Activated B cell treated with CpG ODN at 0.5 μM for 24 hours (primary cell): ENCODE data around the gene SPATA25. TPM values are rescaled to one million over a fixed set of nuclear protein-coding genes. Genes with fewer than 3 reads are reported as not detected.
"Not testable (repeated sequence)": the region's sequence is repeated elsewhere in the genome, so short reads cannot be mapped to it uniquely, and the experiment has no call there.

Experiments used
- ATAC-seq: fragments of 200-7000 bp; cut with Tn5 transposase; one replicate; pipeline ENCODE4 v1.10.0; 2021; ENCODE audit warnings: low read depth, mild to moderate bottlenecking, moderate library complexity
- CTCF ChIA-PET: fragments of 350-600 bp; sonication (Branson Sonifier 250); formaldehyde crosslinking; loops from one replicate; lab custom pipeline; 2021; ENCODE audit warnings: antibody characterized with exemption; lab: Charles Lee
- POLR2A ChIA-PET: fragments of 350-600 bp; sonication (Branson Sonifier 250); formaldehyde crosslinking; loops from one replicate; lab custom pipeline; 2021; ENCODE audit warnings: antibody characterized with exemption; lab: Charles Lee
- DNase-seq: peaks from one replicate; pipeline ENCODE4 v3.0.0; 2022
- H3K27ac Mint-ChIP-seq: one replicate; pipeline ENCODE4 v1.8.0; 2020; ENCODE audit warnings: mixed read lengths
- H3K27me3 Mint-ChIP-seq: one replicate; pipeline ENCODE4 v1.8.0; 2021; ENCODE audit warnings: mixed read lengths
- H3K36me3 Mint-ChIP-seq: one replicate; pipeline ENCODE4 v1.8.0; 2021; ENCODE audit warnings: low read depth, mixed read lengths
- H3K4me1 Mint-ChIP-seq: one replicate; pipeline ENCODE4 v1.8.0; 2021; ENCODE audit warnings: mixed read lengths
- H3K4me3 Mint-ChIP-seq: one replicate; pipeline ENCODE4 v1.8.0; 2020; ENCODE audit warnings: mild to moderate bottlenecking, mixed read lengths
- H3K9me3 Mint-ChIP-seq: one replicate; pipeline ENCODE4 v1.8.0; 2020; ENCODE audit warnings: mixed read lengths
- CTCF ChIP-seq: fragments of 200-600 bp; IDR thresholded peaks from one replicate; pipeline ENCODE4 v1.8.0; 2022; ENCODE audit warnings: antibody characterized with exemption, mild to moderate bottlenecking
- intact Hi-C: fragments of 100-400 bp; cut with micrococcal nuclease; formaldehyde crosslinking; loops from one replicate; pipeline ENCODE4 v1.15.1; 2024
- total RNA-seq: library from RNA; stranded (reverse); gene quantifications from 2 replicates; pipeline ENCODE4 v1.2.3, GENCODE V29; 2022

The SPATA25 gene
- total RNA-seq, 1 donor from 2014 or later = 0.53 TPM

GRCh38 chr20:45878076-45878761 is 9.2 kb downstream of the SPATA25 start:
- CTCF ChIA-PET = no interaction called here
- intact Hi-C loops = no loop called here
- H3K27me3 Mint-ChIP-seq = no peaks in the 10 kb centered on the region

GRCh38 chr20:45874576-45874975 is 12.8 kb downstream of the SPATA25 start:
- Mint-ChIP-seq H3K4me1 (no peaks in the 10 kb centered on the region), H3K9me3 (no peaks in the 10 kb centered on the region), H3K27ac (no peak overlapping the region), H3K36me3 (peaks cover 20% of the 10 kb centered on the region), H3K4me3 (no peak overlapping the region), H3K27me3 (no peaks in the 10 kb centered on the region)
- ATAC-seq = no peak
- ChIA-PET CTCF (no interaction called here), POLR2A (no interaction called here)
- no peak for TF ChIP-seq CTCF
- intact Hi-C loops = no loop called here
- DNase-seq = no peak

More at GRCh38 chr20:45878076-45878761, 9.2 kb downstream of the SPATA25 start:
- Mint-ChIP-seq H3K36me3 (peaks cover 31% of the 10 kb centered on the region), H3K4me1 (peaks cover 21% of the 10 kb centered on the region), H3K4me3 (no peak overlapping the region), H3K27ac (no peak overlapping the region), H3K9me3 (no peaks in the 10 kb centered on the region)
- DNase-seq (no peak), ATAC-seq (no peak)
- POLR2A ChIA-PET = no interaction called here
- TF ChIP-seq CTCF = no peak

GRCh38 chr20:45874104-45874481 is 13.3 kb downstream of the SPATA25 start:
- intact Hi-C loops, ATAC-seq, H3K4me1 Mint-ChIP-seq, H3K4me3 Mint-ChIP-seq, H3K9me3 Mint-ChIP-seq, CTCF ChIA-PET, POLR2A ChIA-PET, H3K27me3 Mint-ChIP-seq, H3K27ac Mint-ChIP-seq, DNase-seq: not testable (repeated sequence)
- peaks cover 20% of the 10 kb centered on the region for H3K36me3 Mint-ChIP-seq

- no peak for ATAC-seq
- no peak overlapping the region for H3K4me3 Mint-ChIP-seq
- H3K9me3 Mint-ChIP-seq = no peaks in the 10 kb centered on the region
- intact Hi-C loops = no loop called here
- H3K4me1 Mint-ChIP-seq = no peaks in the 10 kb centered on the region
- no peak overlapping the region for H3K27ac Mint-ChIP-seq
- POLR2A ChIA-PET = interaction anchor here (0.6 kb wide), 1 partner anchor 17 kb away, joined by 3 read pairs; the partner anchor contains the start of genes CTSA and NEURL2
- no peak for TF ChIP-seq CTCF
- CTCF ChIA-PET = no interaction called here
- H3K36me3 Mint-ChIP-seq = peaks cover 18% of the 10 kb centered on the region
- H3K27me3 Mint-ChIP-seq = no peaks in the 10 kb centered on the region
- no peak for DNase-seq
These were observed 13.9 kb downstream of the SPATA25 start for GRCh38 chr20:45873409-45874103.

GRCh38 chr20:45872626-45873025 is 14.8 kb downstream of the SPATA25 start:
- POLR2A ChIA-PET = interaction anchor here (0.6 kb wide), 1 partner anchor 18 kb away, joined by 3 read pairs; the partner anchor contains the start of genes CTSA and NEURL2
- CTCF ChIA-PET = no interaction called here
- H3K36me3 Mint-ChIP-seq = peaks cover 14% of the 10 kb centered on the region

More at GRCh38 chr20:45872626-45873025, 14.8 kb downstream of the SPATA25 start:
- no peak for ATAC-seq
- Mint-ChIP-seq H3K4me1 (no peaks in the 10 kb centered on the region), H3K4me3 (no peak overlapping the region), H3K27ac (no peak overlapping the region), H3K9me3 (no peaks in the 10 kb centered on the region), H3K27me3 (no peaks in the 10 kb centered on the region)
- no peak for TF ChIP-seq CTCF
- no peak for DNase-seq
- intact Hi-C loops = no loop called here
